ENCODE measurements around the gene KCNMB2. TPM values are rescaled to one million over a fixed set of nuclear protein-coding genes. Genes with fewer than 3 reads are reported as not detected.

The KCNMB2 gene
- polyA plus RNA-seq, 1 experiment, result not detected

- no peak for TF ChIP-seq CTCF (IDR thresholded peaks at IDR 0.05; ENCODE audit: insufficient read depth, low read depth, low read length)
- no peak for DNase-seq (ENCODE audit: low read depth)
- CTCF ChIA-PET, result no interaction called here
These were observed 95.7 kb downstream of the KCNMB2 start for GRCh38 chr3:178631950-178632349.

DNA sequence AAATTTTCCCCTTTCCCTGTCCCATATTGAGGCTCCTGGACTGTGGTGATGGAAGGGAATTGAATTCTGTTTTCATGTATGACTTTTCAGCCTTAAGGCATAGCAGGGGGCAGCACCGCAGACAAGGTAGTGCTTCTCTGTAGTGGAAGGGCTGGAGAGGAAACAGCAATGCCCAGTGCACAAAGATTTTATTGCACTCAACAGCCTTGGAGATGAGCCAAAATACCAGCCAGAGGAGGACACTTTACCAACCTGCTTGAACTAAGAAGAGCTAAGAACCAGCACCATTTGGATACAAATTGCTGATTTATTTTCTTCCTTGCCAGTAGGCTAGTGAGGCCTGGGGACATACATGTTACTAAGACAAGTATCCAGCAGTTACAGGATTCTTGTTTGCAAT, 98.7 kb downstream of the KCNMB2 start:
- ChIA-PET CTCF (no interaction called here), POLR2A (no interaction called here)
- H3K4me3 ChIP-seq (ENCODE audit: low read depth, low read length), result no peak overlapping the region
- no peak for DNase-seq (ENCODE audit: low read depth)
- no peaks in the 10 kb centered on the region for H3K27me3 ChIP-seq (ENCODE audit: control insufficient read depth, insufficient read depth, low read length)
- TF ChIP-seq CTCF (IDR thresholded peaks at IDR 0.05; ENCODE audit: insufficient read depth, low read depth, low read length), result no peak
- H3K36me3 ChIP-seq (ENCODE audit: control insufficient read depth, insufficient read depth, low read length), result no peaks in the 10 kb centered on the region

More at GRCh38 chr3:178631950-178632349, 95.7 kb downstream of the KCNMB2 start:
- Histone ChIP-seq H3K4me3 (ENCODE audit: low read depth, low read length) (no peak overlapping the region), H3K36me3 (ENCODE audit: control insufficient read depth, insufficient read depth, low read length) (no peaks in the 10 kb centered on the region), H3K27me3 (ENCODE audit: control insufficient read depth, insufficient read depth, low read length) (no peaks in the 10 kb centered on the region)
- POLR2A ChIA-PET, result no interaction called here

DNA sequence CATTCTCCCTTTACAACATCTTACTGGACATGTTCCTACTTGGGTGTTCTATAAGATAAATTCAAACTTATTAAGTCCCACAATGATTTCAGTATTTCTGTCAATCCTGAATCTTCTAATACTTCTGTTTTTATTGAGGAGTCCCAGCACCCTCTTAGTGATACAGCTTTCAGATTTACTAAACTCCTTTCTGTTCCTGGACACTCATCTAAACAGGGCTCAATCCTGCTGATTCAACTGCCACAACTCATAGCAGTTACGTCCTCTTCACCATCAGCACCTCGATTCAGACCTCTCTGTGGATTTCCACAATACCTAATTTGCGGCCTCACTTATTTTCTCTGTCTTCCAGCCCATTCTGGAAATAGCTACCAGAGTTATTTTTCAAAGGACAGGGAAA, 101.6 kb downstream of the KCNMB2 start:
- H3K36me3 ChIP-seq (ENCODE audit: control insufficient read depth, insufficient read depth, low read length), result no peaks in the 10 kb centered on the region
- no peak for DNase-seq (ENCODE audit: low read depth)
- CTCF ChIA-PET, result no interaction called here
- TF ChIP-seq CTCF (IDR thresholded peaks at IDR 0.05; ENCODE audit: insufficient read depth, low read depth, low read length), result no peak
- H3K4me3 ChIP-seq (ENCODE audit: low read depth, low read length), result no peak overlapping the region
- no peaks in the 10 kb centered on the region for H3K27me3 ChIP-seq (ENCODE audit: control insufficient read depth, insufficient read depth, low read length)
- POLR2A ChIA-PET, result no interaction called here

DNA sequence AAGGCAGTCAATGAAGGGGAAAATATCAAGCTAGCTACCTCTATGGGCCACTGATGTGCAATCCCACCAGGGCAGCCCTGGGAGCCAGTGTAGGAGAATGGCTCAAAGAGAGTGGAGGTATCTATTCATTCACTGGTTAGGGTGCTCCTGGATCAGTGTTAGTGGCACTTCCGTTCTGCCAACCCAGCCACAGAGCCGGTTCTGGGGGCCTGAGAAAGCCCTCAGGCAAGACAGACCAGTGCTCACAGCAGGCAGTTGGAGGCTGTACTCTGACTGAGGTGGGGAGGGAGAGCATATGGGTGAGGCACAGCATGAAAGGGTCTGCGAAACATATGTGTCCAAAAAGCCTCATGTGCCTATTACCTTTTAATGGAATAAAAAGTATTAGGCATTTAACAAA, 109.3 kb downstream of the KCNMB2 start:
- CTCF ChIA-PET, result no interaction called here
- POLR2A ChIA-PET, result no interaction called here
- Histone ChIP-seq H3K4me3 (ENCODE audit: low read depth, low read length) (no peak overlapping the region), H3K27me3 (ENCODE audit: control insufficient read depth, insufficient read depth, low read length) (no peaks in the 10 kb centered on the region), H3K36me3 (ENCODE audit: control insufficient read depth, insufficient read depth, low read length) (no peaks in the 10 kb centered on the region)
- TF ChIP-seq CTCF (IDR thresholded peaks at IDR 0.05; ENCODE audit: insufficient read depth, low read depth, low read length), result no peak
- no peak for DNase-seq (ENCODE audit: low read depth)

- Histone ChIP-seq H3K27me3 (ENCODE audit: control insufficient read depth, insufficient read depth, low read length) (no peaks in the 10 kb centered on the region), H3K36me3 (ENCODE audit: control insufficient read depth, insufficient read depth, low read length) (no peaks in the 10 kb centered on the region), H3K4me3 (ENCODE audit: low read depth, low read length) (no peak overlapping the region)
- ChIA-PET POLR2A (no interaction called here), CTCF (no interaction called here)
- no peak for DNase-seq (ENCODE audit: low read depth)
- TF ChIP-seq CTCF (IDR thresholded peaks at IDR 0.05; ENCODE audit: insufficient read depth, low read depth, low read length), result no peak
These were observed 110.1 kb downstream of the KCNMB2 start for GRCh38 chr3:178646186-178646862.
